ENCODE results near the gene PRPF31.

Gene PRPF31

GRCh38 chr19:54179921-54180461, 64.4 kb downstream of the PRPF31 start:
- peak; percentile 66 for TF ChIP-seq CTCF (conservative IDR thresholded peaks at IDR 0.05)
- peak overlapping the region; percentile 9; the same call in 1 of the 2 replicates for H3K27ac ChIP-seq

GRCh38 chr19:54180691-54181091, 65.1 kb downstream of the PRPF31 start:
- H3K27ac ChIP-seq: peak overlapping the region; percentile 9; the same call in 1 of the 2 replicates
- no peak for TF ChIP-seq CTCF (conservative IDR thresholded peaks at IDR 0.05)
